Activated CD4-positive, alpha-beta T cell treated with anti-CD3 and anti-CD28 coated beads, Interleukin-2, amount 10 ng/mL, durations not matched to agents 7 days and 5 days (primary cell): ENCODE results near the gene ZKSCAN8. TPM values are rescaled to one million over a fixed set of nuclear protein-coding genes. Genes with fewer than 3 reads are reported as not detected.

Experiments
- total RNA-seq, 2 experiments: library from RNA; stranded (reverse); gene quantifications; one replicate each; pipeline ENCODE4 v1.2.3, GENCODE V29; 2021

Gene ZKSCAN8
- total RNA-seq, 2 experiments from 2014 or later = 18.6 to 22.2 TPM

Other genes starting within 250 kb of the ZKSCAN8 start
- gene OR2B2, start 229.5 kb upstream of the ZKSCAN8 start, total RNA-seq = not detected
- not detected for gene OR2B6, start 184.6 kb upstream of the ZKSCAN8 start, total RNA-seq
- gene ZNF165, start 61.3 kb upstream of the ZKSCAN8 start, total RNA-seq = under 1 TPM; 0.54 to 0.77 TPM
- 1 to 10 TPM; 3.2 to 5.5 TPM for gene ZSCAN16, start 17.3 kb upstream of the ZKSCAN8 start, total RNA-seq
- 1 to 10 TPM; 1.5 to 1.6 TPM for gene ZSCAN9, start 83.4 kb downstream of the ZKSCAN8 start, total RNA-seq
- gene ZKSCAN4, start 110.4 kb downstream of the ZKSCAN8 start, total RNA-seq = 1 to 10 TPM; 6.5 to 7.5 TPM
- under 1 TPM in 1 of 2 experiments, not detected in 1; 0.12 TPM for gene NKAPL, start 117.4 kb downstream of the ZKSCAN8 start, total RNA-seq
- 10 to 100 TPM in 1 of 2 experiments, 1 to 10 TPM in 1; 8.1 to 10.5 TPM for gene ZSCAN26, start 125.3 kb downstream of the ZKSCAN8 start, total RNA-seq
- gene PGBD1, start 139.7 kb downstream of the ZKSCAN8 start, total RNA-seq = 1 to 10 TPM; 1.5 to 1.7 TPM
- gene ZSCAN31, start 194.3 kb downstream of the ZKSCAN8 start, total RNA-seq = under 1 TPM; 0.37 to 0.56 TPM
- gene ZKSCAN3, start 208.1 kb downstream of the ZKSCAN8 start, total RNA-seq = 1 to 10 TPM; 6.2 to 7.0 TPM